Measurements from ENCODE around the gene SMARCE1.

- no peak for TF ChIP-seq CTCF (conservative IDR thresholded peaks at IDR 0.05 in 1 of 2, IDR thresholded peaks at IDR 0.05 in 1 of 2; ENCODE audit: extremely low read depth in 1 of 2, insufficient read depth in 1 of 2, low read depth in 1 of 2, low read length in 2 of 2)
- no peak for TF ChIP-seq EZH2 (IDR thresholded peaks at IDR 0.05; ENCODE audit: borderline replicate concordance, low read length)
Measured at GRCh38 chr17:40617678-40618240, 29.9 kb downstream of the SMARCE1 start.

Data from mammary epithelial cell (primary cell).